A673 (cell line): ENCODE measurements around the gene ARMS2. TPM values are rescaled to one million over a fixed set of nuclear protein-coding genes. Genes with fewer than 3 reads are reported as not detected.

Experiments used
- BruUV-seq: library from RNA; stranded (reverse); fragments of 400-500 nt; replicated peaks from 2 replicates; lab custom pipeline; 2021; lab: Mats Ljungman, UMichigan
- CTCF ChIA-PET: fragments of 300-600 bp; sonication (Branson Sonifier 250); formaldehyde crosslinking; loops from one replicate; lab custom pipeline; 2022; ENCODE audit warnings: antibody characterized with exemption; lab: Charles Lee
- POLR2A ChIA-PET: fragments of 300-600 bp; sonication (Branson Sonifier 250); formaldehyde crosslinking; loops from one replicate; lab custom pipeline; 2022; ENCODE audit warnings: antibody characterized with exemption; ENCODE audit not compliant: low non-redundant PET; lab: Charles Lee
- DNase-seq: peaks from one replicate; pipeline ENCODE4 v3.0.0-alpha.2; 2015; ENCODE audit warnings: low spot score
- H3K27ac ChIP-seq: fragments of 200-600 bp; sonication (generic); 2 replicates; pipeline ENCODE4 v1.5.1; 2016; ENCODE audit warnings: mixed run types, low read depth, mild to moderate bottlenecking, mixed read lengths, antibody characterized with exemption, low read length; ENCODE audit not compliant: poor library complexity, severe bottlenecking
- H3K27me3 ChIP-seq: fragments of 200-600 bp; sonication (generic); replicated peaks from 2 replicates; pipeline ENCODE4 v1.6.1; 2017; ENCODE audit warnings: mixed run types, low read depth, mild to moderate bottlenecking, mixed read lengths, antibody characterized with exemption, low read length; ENCODE audit not compliant: insufficient read depth, poor library complexity
- H3K36me3 ChIP-seq: fragments of 200-600 bp; sonication (generic); 2 replicates; pipeline ENCODE4 v1.6.1; 2016; ENCODE audit warnings: mixed run types, mild to moderate bottlenecking, mixed read lengths, antibody characterized with exemption, low read length; ENCODE audit not compliant: insufficient read depth, poor library complexity, severe bottlenecking
- H3K4me1 ChIP-seq: fragments of 200-600 bp; sonication (generic); 2 replicates; pipeline ENCODE4 v1.6.1; 2017; ENCODE audit warnings: mixed run types, mild to moderate bottlenecking, mixed read lengths, antibody characterized with exemption, low read length; ENCODE audit not compliant: insufficient read depth, poor library complexity, severe bottlenecking
- H3K4me3 ChIP-seq: fragments of 200-600 bp; sonication (generic); 2 replicates; pipeline ENCODE4 v1.5.1; 2016; ENCODE audit warnings: low read depth, mixed run types, mild to moderate bottlenecking, mixed read lengths, low read length; ENCODE audit not compliant: poor library complexity, severe bottlenecking
- H3K9me3 ChIP-seq: fragments of 200-600 bp; sonication (generic); 2 replicates; pipeline ENCODE4 v1.6.1; 2016; ENCODE audit warnings: mixed run types, low read depth, mild to moderate bottlenecking, mixed read lengths, antibody characterized with exemption, low read length; ENCODE audit not compliant: poor library complexity, severe bottlenecking
- EZH2 ChIP-seq: fragments of 200-600 bp; sonication (generic); IDR thresholded peaks from 2 replicates; pipeline ENCODE4 v1.6.1; 2017; ENCODE audit warnings: borderline replicate concordance, low read depth, mild to moderate bottlenecking, mixed read lengths, antibody characterized with exemption, low read length; ENCODE audit not compliant: poor library complexity, severe bottlenecking
- intact Hi-C: fragments of 100-400 bp; cut with micrococcal nuclease; formaldehyde crosslinking; loops from one replicate; pipeline ENCODE4 v1.10.0; 2022; ENCODE audit not compliant: unreplicated experiment
- total RNA-seq: library from RNA; stranded (reverse); gene quantifications from 2 replicates; pipeline ENCODE4 v1.2.3, GENCODE V29; 2021
- TF ChIP-seq, protein P1 (sequence below): fragments of 300-800, 200-600 bp; sonication (generic); conservative IDR thresholded peaks from 2 replicates; pipeline ENCODE4 v1.5.1; 2017; ENCODE audit warnings: low read depth, mild to moderate bottlenecking, antibody characterized with exemption, low read length, moderate library complexity, mixed read lengths

The ARMS2 gene
- total RNA-seq, 1 experiment from 2014 or later, result not detected

DNA sequence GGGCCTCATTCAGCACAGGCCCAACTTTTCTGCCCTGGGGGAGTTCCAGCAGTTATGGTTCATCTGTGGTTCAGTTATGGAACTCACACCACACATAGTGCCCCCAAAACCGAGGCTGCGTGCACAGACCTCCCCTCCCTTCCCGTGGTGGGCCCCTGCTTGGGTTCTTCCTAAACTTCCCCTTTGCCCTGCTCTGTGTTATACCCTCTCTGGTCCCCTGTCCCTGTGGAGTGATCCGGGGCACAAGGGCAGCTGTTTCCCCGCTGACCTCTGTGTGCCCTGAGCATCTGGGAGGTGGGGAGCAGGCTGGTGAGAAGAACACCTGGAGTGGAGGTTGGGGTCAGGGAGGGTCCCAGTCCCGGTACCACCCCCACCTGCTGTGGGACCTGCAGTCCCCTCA lies 46.3 kb downstream of the ARMS2 start:
- Histone ChIP-seq H3K4me3 (no peak overlapping the region), H3K27me3 (no peaks in the 10 kb centered on the region), H3K27ac (no peak overlapping the region), H3K4me1 (no peaks in the 10 kb centered on the region), H3K9me3 (no peaks in the 10 kb centered on the region), H3K36me3 (no peaks in the 10 kb centered on the region)
- intact Hi-C loops, result no loop called here
- no TSS peak for BruUV-seq
- no peak for DNase-seq
- ChIA-PET CTCF (no interaction called here), POLR2A (no interaction called here)
- TF ChIP-seq EZH2, result no peak

DNA sequence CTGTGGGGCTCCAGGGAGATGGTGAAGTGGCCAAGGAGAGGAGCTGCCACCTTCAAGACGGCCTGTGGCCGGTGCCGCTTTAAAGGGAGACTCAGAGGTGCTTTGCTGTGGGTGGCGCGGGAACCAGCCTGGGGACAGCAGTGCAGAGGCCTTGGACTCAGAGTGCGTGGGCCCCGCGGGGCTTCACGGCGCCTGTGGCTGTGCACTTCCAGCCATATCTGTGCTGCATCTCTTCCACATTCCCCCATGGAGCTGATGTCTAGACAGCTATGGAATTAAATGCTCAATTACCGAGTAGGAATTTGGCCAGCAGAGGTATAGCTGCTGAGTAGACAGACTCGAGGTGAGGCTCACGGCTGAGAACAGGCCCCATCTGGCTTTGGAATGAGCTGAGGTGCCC lies 48.6 kb downstream of the ARMS2 start:
- Histone ChIP-seq H3K9me3 (no peaks in the 10 kb centered on the region), H3K4me1 (no peaks in the 10 kb centered on the region), H3K27ac (no peak overlapping the region), H3K27me3 (no peaks in the 10 kb centered on the region), H3K4me3 (no peak overlapping the region), H3K36me3 (no peaks in the 10 kb centered on the region)
- POLR2A ChIA-PET, result no interaction called here
- TF ChIP-seq EZH2, result no peak
- TF ChIP-seq, protein P1, sequence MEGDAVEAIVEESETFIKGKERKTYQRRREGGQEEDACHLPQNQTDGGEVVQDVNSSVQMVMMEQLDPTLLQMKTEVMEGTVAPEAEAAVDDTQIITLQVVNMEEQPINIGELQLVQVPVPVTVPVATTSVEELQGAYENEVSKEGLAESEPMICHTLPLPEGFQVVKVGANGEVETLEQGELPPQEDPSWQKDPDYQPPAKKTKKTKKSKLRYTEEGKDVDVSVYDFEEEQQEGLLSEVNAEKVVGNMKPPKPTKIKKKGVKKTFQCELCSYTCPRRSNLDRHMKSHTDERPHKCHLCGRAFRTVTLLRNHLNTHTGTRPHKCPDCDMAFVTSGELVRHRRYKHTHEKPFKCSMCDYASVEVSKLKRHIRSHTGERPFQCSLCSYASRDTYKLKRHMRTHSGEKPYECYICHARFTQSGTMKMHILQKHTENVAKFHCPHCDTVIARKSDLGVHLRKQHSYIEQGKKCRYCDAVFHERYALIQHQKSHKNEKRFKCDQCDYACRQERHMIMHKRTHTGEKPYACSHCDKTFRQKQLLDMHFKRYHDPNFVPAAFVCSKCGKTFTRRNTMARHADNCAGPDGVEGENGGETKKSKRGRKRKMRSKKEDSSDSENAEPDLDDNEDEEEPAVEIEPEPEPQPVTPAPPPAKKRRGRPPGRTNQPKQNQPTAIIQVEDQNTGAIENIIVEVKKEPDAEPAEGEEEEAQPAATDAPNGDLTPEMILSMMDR, result no peak
- no peak for DNase-seq
- CTCF ChIA-PET, result no interaction called here
- intact Hi-C loops, result no loop called here
- BruUV-seq, result no TSS peak

DNA sequence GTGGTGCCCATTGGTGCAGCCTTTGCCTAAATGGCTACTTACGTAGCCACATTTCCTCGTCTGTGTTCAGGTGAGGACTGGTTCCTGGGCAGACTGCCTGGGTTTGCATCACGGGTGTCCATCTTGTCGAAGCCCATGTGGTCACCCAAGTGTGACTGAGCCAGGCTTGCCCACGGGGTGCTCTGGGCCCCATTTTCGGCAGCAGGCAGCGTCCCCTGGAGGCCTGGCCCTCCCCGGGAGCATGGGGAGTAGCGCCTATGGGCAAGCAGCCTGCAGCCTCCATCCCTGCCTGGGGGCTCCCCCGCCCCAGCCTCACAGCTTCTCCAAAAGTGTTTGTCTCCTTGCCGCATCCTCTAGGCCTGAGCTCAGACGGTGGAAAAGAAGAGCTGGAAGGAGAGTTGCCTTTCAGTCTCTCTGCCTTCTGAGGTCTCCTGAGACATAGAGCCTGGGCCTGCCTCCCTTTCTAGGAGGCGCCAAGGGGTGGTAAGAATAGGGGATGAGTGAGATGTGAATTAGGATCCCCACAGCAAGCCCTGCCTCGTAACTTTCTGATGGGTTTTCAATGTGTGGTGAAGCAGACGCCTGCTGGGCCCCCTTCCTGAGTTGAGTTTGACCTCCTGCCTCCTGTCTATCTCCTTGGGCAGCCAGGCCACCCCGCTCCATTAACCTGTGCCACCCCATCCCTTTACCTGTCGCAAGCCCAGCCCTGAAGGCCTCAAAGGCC lies 49.6 kb downstream of the ARMS2 start:
- Histone ChIP-seq H3K27me3 (no peaks in the 10 kb centered on the region), H3K4me1 (no peaks in the 10 kb centered on the region), H3K9me3 (no peaks in the 10 kb centered on the region), H3K4me3 (no peak overlapping the region), H3K36me3 (no peaks in the 10 kb centered on the region), H3K27ac (no peak overlapping the region)
- intact Hi-C loops, result no loop called here
- POLR2A ChIA-PET, result no interaction called here
- no TSS peak for BruUV-seq
- CTCF ChIA-PET, result no interaction called here
- DNase-seq, result no peak
- no peak for TF ChIP-seq EZH2
- TF ChIP-seq, protein P1, result no peak

DNA sequence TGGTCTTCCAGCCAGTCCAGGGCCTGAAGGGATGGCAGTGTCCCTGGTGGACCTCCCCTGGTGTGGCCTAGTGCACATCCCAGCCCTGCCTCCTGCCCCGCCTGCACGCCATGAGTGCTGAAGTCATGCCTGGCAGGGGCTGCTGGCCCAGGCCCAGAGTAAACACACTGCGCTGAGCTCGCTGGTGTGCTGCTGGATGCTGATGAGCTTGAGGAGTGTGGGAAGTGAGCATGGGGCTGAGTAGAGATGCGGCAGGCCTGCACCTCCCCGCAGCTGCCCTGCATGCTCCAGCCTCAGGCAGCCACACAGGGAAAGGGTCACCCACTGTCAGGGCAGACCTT lies 50.1 kb downstream of the ARMS2 start:
- no TSS peak for BruUV-seq
- POLR2A ChIA-PET, result no interaction called here
- Histone ChIP-seq H3K27me3 (no peaks in the 10 kb centered on the region), H3K4me1 (no peaks in the 10 kb centered on the region), H3K4me3 (no peak overlapping the region), H3K9me3 (no peaks in the 10 kb centered on the region), H3K36me3 (no peaks in the 10 kb centered on the region), H3K27ac (no peak overlapping the region)
- CTCF ChIA-PET, result no interaction called here
- peak; percentile 19 for DNase-seq
- intact Hi-C loops, result no loop called here
- no peak for TF ChIP-seq EZH2
- TF ChIP-seq, protein P1, result no peak
